GM19099 (cell line): ENCODE measurements around the gene SLC7A4.

Source experiments
- POLR2A ChIP-seq: IDR thresholded peaks from 3 replicates; pipeline ENCODE4 v1.6.1; 2011; ENCODE audit warnings: low read depth; ENCODE audit not compliant: insufficient read length; ENCODE audit errors: extremely low read depth

The SLC7A4 gene

DNA sequence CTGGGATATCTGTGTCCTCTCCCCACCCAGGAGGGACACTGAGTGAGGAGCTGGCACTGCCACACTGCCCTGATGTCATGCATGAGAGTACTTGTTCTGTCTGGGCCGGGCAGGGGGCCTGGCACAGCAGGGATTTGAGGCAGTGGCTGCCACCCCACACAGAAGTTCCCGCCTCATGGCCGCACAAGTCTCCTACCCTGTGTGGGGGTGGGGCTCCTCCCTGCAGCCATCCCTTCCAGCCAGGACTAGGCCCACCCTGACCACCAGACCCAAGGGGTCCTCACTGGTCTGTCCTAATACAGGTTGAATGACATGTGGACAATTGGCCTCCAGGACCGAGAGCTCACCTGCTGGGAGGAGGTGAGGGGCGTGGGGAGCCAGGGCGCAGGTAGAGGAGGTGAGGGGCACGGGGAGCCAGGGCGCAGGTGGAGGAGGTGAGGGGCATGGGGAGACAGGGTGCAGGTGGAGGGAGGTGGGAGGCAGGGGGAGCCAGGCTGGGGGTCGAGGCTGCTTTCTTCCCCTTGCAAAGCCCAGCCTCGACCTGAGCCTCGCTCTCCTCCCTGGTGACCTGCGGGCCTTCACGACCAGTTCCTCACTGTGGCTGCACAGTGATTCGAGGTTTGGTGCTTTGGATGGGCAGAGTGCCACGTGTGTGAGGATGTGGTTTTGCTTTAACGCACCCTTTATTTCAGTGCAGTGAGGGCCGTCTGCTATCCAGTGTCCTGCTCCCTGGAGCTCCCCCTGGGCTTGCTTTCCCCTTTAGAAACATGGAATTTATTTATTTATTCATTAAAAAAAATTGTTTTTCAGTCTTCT is 42.8 kb downstream of the SLC7A4 start:
- no peak for TF ChIP-seq POLR2A

DNA sequence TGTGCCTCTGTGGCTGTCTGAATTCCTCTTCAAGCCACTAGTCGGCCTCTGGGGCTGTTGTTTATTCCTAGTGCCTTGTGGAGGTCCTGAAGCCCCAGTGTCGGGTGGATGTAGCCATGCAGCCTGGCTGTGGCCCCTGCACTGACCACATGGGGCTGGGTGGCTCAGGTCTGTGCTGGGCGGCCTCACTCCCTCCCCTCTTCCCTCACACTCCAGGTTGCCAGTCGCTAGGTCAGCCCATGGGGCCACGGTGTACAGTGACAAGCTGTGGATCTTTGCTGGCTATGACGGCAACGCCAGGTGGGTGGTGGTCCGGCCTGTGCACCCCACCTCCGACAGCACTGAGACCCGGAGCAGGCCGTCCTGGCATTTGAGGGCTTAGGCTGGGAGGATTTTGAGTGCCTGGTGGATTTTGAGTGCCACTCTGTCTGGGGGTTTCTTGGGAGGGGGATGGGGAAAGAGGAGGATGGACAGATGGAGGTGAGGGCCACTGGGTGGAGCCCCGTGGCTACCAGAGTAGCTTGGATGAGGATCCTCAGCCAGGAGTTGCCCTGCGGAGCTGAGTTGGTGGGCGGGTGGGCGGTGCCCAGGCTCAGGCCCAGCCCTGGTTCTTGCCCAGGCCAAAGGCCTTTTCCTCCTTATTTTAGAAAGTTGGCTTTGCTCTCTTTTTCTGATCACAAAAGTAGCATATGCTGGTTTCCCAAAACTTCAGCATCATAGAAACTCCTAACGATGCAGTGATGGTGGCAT is 43.6 kb downstream of the SLC7A4 start:
- TF ChIP-seq POLR2A: no peak

DNA sequence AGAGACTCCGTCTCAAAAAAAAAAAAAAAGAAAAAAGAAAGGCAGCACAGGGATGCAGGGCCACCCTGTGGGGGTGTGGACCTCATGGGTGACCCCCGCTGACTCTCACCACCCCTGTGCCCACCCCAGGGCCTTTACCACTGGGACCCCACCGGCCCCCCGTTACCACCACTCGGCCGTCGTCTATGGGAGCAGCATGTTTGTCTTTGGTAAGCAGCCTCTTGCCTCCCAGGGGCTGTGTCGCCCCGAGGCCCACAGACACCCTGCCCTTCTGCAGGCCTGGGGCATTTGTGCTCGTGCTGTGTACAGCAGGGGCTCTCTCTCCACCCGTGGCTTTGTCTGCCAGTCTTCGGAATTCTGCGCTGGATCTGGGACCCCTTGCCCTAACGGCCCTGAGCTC is 45.0 kb downstream of the SLC7A4 start:
- no peak for TF ChIP-seq POLR2A

DNA sequence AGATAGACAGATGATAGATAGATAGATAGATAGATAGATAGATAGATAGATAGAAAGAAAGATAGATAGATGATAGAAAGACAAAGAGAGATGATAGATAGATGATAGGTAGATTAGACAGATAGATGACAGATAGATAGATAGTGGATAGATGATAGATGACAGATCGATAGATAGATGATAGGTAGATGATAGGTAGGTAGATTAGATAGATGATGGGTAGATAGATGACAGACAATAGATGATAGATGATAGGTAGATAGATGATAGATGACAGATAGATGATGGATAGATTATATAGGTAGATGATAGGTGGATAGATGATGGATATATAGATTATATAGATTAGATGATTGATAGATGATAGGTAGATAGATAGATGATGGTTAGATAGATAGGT is 46.0 kb downstream of the SLC7A4 start:
- TF ChIP-seq POLR2A: no peak

- TF ChIP-seq POLR2A: no peak
Measured at GRCh38 chr22:20985720-20986119, 46.6 kb downstream of the SLC7A4 start.

DNA sequence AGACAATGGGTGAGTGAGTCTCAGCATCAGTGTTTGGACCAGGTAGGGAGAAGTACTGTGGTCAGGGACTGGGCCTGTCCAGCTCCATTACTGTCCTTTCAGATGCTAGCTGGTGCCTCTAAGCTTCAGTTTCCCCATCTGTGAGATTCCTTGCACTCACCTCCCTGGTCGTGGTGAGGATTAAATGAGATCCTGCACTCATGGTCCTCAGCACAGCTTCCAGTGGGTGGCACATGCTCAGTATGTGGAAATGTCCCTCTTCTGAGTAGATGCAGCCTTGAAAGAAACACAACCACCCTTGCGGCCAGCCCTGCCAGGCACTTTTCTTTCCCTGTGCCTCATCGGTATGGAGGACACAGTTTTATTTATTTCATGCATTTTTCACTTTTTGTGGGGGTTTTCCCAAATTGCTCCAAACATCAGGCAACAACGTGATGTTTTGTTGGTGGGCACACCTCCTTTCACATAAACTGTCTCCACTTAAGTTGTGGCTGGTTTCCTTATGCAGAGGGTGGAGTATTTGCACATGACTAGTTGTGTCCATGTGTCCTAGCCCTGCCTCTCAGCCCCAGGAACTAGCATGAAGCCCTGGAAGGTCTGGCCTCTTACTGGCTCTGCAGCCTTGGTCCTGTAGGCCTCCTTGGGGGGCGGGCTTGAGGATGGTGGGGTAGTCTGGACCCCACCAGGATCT is 49.1 kb downstream of the SLC7A4 start:
- no peak for TF ChIP-seq POLR2A

GRCh38 chr22:20982563-20982882 is 49.8 kb downstream of the SLC7A4 start:
- no peak for TF ChIP-seq POLR2A

DNA sequence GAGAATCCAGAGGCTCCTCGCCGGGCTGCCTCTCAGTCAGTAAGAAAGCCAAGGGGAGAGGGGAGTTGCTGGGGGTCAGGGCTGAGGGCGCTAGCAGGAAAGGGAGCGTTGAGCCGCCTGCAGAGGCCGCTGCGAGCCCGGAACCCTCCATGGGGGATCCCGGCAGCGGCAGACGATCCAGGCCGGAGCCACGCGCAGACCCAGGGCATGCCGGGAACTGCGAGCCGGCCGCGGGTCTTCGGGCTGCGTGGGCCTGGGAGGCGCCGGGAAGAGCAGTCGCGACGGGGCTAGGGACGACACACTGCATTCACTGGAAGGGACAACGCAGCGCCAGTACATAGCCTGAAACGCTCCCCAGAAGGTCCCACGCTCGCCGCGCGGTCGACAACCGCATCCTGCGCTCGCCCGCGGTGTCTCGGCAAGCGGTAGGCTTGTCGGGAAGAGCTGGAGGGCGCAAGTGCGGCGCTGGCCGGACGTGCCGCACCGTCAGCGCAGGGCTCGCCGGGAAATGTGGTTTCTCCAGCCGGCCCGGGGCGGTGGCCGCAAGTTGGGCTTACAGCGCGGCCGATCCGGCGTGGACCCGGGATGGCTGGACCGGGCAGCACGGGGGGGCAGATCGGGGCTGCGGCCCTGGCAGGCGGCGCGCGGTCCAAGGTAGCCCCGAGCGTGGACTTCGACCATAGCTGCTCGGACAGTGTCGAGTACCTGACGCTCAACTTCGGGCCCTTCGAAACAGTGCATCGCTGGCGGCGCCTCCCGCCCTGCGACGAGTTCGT is 50.4 kb downstream of the SLC7A4 start, which contains the start of gene LZTR1:
Gene LZTR1 (plus strand): TSS at position 511 of the 776 bp plus-strand sequence. CDS start 75 bp downstream, at position 586.
- peak; percentile 99 for TF ChIP-seq POLR2A

- TF ChIP-seq POLR2A: no peak
Measured at GRCh38 chr22:20980938-20981722, 51.2 kb downstream of the SLC7A4 start.

GRCh38 chr22:20980523-20980922 is 51.8 kb downstream of the SLC7A4 start:
- TF ChIP-seq POLR2A: no peak

DNA sequence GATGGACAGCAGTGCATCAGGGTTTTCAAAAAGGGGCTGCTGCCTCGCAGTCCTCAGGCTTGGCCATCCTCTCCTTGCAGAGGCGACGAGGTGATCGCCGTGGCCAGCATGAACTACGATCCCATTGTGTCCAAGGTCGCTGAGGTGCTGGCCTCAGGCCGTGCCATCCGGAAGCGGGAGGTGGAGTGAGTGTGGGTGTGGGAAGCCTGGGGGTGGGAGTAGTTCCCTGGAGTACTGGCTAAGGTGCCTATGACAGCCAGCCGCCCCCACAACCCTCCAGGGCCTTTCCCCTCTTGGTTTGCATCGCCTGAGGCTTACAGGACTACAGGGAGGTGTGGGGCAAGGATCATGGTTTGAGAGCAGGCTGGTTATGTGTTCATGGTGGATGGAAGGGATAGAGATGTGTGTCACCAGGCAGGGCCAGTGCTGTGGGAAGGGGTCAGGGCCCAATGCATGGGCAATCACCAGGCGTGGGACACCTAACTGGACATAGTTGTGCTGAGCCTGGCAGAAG is 52.4 kb downstream of the SLC7A4 start:
- TF ChIP-seq POLR2A: no peak

DNA sequence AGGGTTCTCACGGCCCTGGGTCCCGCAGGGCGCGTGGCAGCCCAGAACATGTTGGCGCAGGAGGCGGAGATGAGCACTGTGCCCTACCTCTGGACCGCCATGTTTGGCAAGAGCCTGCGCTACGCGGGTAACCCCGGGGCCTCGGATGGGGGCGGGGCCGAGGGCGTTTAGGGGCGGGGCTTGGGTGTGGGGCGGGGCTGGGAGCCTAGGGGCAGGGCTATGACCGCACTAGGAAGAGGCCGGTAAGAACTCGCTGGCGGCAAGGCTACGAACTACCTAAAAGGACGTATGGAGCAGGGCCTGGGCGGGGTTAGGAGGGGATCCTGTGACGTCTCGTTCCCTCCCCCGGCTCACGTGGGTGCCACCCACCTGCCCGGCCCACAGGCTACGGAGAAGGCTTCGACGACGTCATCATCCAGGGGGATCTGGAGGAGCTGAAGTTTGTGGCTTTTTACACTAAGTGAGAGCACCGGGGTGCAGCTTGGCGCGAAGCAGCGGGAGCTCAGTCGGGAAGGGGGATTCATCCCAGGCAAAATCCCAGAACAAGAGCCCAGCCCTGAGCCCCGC is 53.0 kb downstream of the SLC7A4 start:
- TF ChIP-seq POLR2A: no peak
